NCI-H1092 (cell line): ENCODE measurements around the gene FABP7.
A peak's percentile ranks its signal among the peaks of the same experiment; 100 is the strongest.
"Not testable (repeated sequence)": the region's sequence is repeated elsewhere in the genome, so short reads cannot be mapped to it uniquely, and the experiment has no call there.

ENCODE experiments used
- DNase-seq: peaks from one replicate; lab custom pipeline; 2025; lab: John Stamatoyannopoulos, UW

The FABP7 gene

GRCh38 chr6:122779667-122780066, at the start of gene FABP7:
TSS of gene FABP7 (plus strand) at chr6:122779716. CDS start at chr6:122779795, 79 bp downstream.
- no peak for DNase-seq

GRCh38 chr6:122730334-122730733, 49.2 kb upstream of the FABP7 start:
- no peak for DNase-seq

- DNase-seq = no peak
Observed at GRCh38 chr6:122730775-122731386, 48.6 kb upstream of the FABP7 start.

- no peak for DNase-seq
Observed at GRCh38 chr6:122733259-122733658, 46.3 kb upstream of the FABP7 start.

- DNase-seq = no peak
Observed at GRCh38 chr6:122734529-122735395, 44.8 kb upstream of the FABP7 start.

GRCh38 chr6:122735582-122735981, 43.9 kb upstream of the FABP7 start:
- no peak for DNase-seq

GRCh38 chr6:122736163-122736562, 43.4 kb upstream of the FABP7 start:
- peak; percentile 35 for DNase-seq

GRCh38 chr6:122736616-122737015, 42.9 kb upstream of the FABP7 start:
- DNase-seq = no peak

- no peak for DNase-seq
Observed at GRCh38 chr6:122740091-122740490, 39.4 kb upstream of the FABP7 start.

GRCh38 chr6:122740936-122741335, 38.6 kb upstream of the FABP7 start:
- no peak for DNase-seq

GRCh38 chr6:122744247-122744646, 35.3 kb upstream of the FABP7 start:
- DNase-seq = peak; percentile 45

- DNase-seq = peak; percentile 54
Observed at GRCh38 chr6:122744856-122745255, 34.7 kb upstream of the FABP7 start.

GRCh38 chr6:122746688-122747087, 32.8 kb upstream of the FABP7 start:
- DNase-seq = no peak

- DNase-seq = no peak
Observed at GRCh38 chr6:122747573-122747972, 31.9 kb upstream of the FABP7 start.

GRCh38 chr6:122748945-122749344, 30.6 kb upstream of the FABP7 start:
- not testable (repeated sequence) for DNase-seq

- no peak for DNase-seq
Observed at GRCh38 chr6:122749451-122750050, 30.0 kb upstream of the FABP7 start.

- DNase-seq = no peak
Observed at GRCh38 chr6:122751326-122751725, 28.2 kb upstream of the FABP7 start.

- no peak for DNase-seq
Observed at GRCh38 chr6:122752459-122752858, 27.1 kb upstream of the FABP7 start.

GRCh38 chr6:122753000-122753687, 26.4 kb upstream of the FABP7 start:
- DNase-seq = no peak

- DNase-seq = no peak
Observed at GRCh38 chr6:122753688-122754056, 25.8 kb upstream of the FABP7 start.

- DNase-seq = no peak
Observed at GRCh38 chr6:122754191-122754731, 25.3 kb upstream of the FABP7 start.

GRCh38 chr6:122755901-122756300, 23.6 kb upstream of the FABP7 start:
- no peak for DNase-seq
